GM20431 (cell line): ENCODE results near the gene SRSF7.
"Not testable (repeated sequence)": the region's sequence is repeated elsewhere in the genome, so short reads cannot be mapped to it uniquely, and the experiment has no call there.

Experiments used
- in situ Hi-C: fragments of 300-500 bp; cut with MseI, MboI; formaldehyde crosslinking; loops from one replicate; pipeline ENCODE4 v1.15.0; 2020; ENCODE audit warnings: low sequenced_read_pairs; ENCODE audit not compliant: unreplicated experiment

Gene SRSF7

GRCh38 chr2:38735999-38736320 is 15.2 kb downstream of the SRSF7 start:
- in situ Hi-C loops: loop anchor here (10.0 kb wide), 1 partner anchor 151 kb away; no protein-coding TSS in a partner anchor

- in situ Hi-C loops: loop anchor here (10.0 kb wide), 1 partner anchor 150 kb away; no protein-coding TSS in a partner anchor
Observed at GRCh38 chr2:38734299-38735058, 16.7 kb downstream of the SRSF7 start.

- in situ Hi-C loops: loop anchor here (10.0 kb wide), 1 partner anchor 149 kb away; no protein-coding TSS in a partner anchor
Observed at GRCh38 chr2:38733300-38733971, 17.7 kb downstream of the SRSF7 start.

GRCh38 chr2:38731684-38732221 is 19.4 kb downstream of the SRSF7 start:
- in situ Hi-C loops: loop anchor here (10.0 kb wide), 1 partner anchor 147 kb away; no protein-coding TSS in a partner anchor

- in situ Hi-C loops: loop anchor here (10.0 kb wide), 1 partner anchor 146 kb away; no protein-coding TSS in a partner anchor
Observed at GRCh38 chr2:38731090-38731489, 20.1 kb downstream of the SRSF7 start.

- in situ Hi-C loops: no loop called here
Observed at GRCh38 chr2:38728694-38729093, 22.5 kb downstream of the SRSF7 start.

GRCh38 chr2:38727661-38728060 is 23.5 kb downstream of the SRSF7 start:
- in situ Hi-C loops: no loop called here

- in situ Hi-C loops: no loop called here
Observed at GRCh38 chr2:38723173-38723572, 28.0 kb downstream of the SRSF7 start.

GRCh38 chr2:38722271-38723061 is 28.7 kb downstream of the SRSF7 start:
- in situ Hi-C loops: no loop called here

- in situ Hi-C loops: no loop called here
Observed at GRCh38 chr2:38720613-38721241, 30.4 kb downstream of the SRSF7 start.

- in situ Hi-C loops: no loop called here
Observed at GRCh38 chr2:38719706-38720105, 31.5 kb downstream of the SRSF7 start.

GRCh38 chr2:38718601-38719000 is 32.6 kb downstream of the SRSF7 start:
- in situ Hi-C loops: no loop called here

- in situ Hi-C loops: no loop called here
Observed at GRCh38 chr2:38716185-38716584, 35.0 kb downstream of the SRSF7 start.

- in situ Hi-C loops: not testable (repeated sequence)
Observed at GRCh38 chr2:38714941-38715340, 36.2 kb downstream of the SRSF7 start.

- in situ Hi-C loops: no loop called here
Observed at GRCh38 chr2:38713338-38713737, 37.8 kb downstream of the SRSF7 start.

GRCh38 chr2:38712871-38713270 is 38.3 kb downstream of the SRSF7 start:
- in situ Hi-C loops: no loop called here

- in situ Hi-C loops: no loop called here
Observed at GRCh38 chr2:38712413-38712812, 38.7 kb downstream of the SRSF7 start.

- in situ Hi-C loops: no loop called here
Observed at GRCh38 chr2:38711558-38711957, 39.6 kb downstream of the SRSF7 start.

GRCh38 chr2:38709567-38710194 is 41.5 kb downstream of the SRSF7 start:
- in situ Hi-C loops: no loop called here
